K562 (cell line): ENCODE data around the gene HPN. TPM values are rescaled to one million over a fixed set of nuclear protein-coding genes. Genes with fewer than 3 reads are reported as not detected.

Experiments
- ATAC-seq: fragments of 200-7000 bp; cut with Tn5 transposase; 3 replicates; pipeline ENCODE4 v1.9.1; 2020; ENCODE audit warnings: moderate library complexity
- BruUV-seq: library from RNA; stranded (reverse); fragments of 400-500 nt; replicated peaks from 2 replicates; lab custom pipeline; 2021; lab: Mats Ljungman, UMichigan
- CTCF ChIA-PET: fragments of 300-600 bp; formaldehyde crosslinking; extraction: SDS; loops from one replicate; lab custom pipeline; 2021; ENCODE audit warnings: low intra/inter-chr PET ratio; lab: Yijun Ruan, JAX
- POLR2A ChIA-PET: fragments of 300-600, 350-650 bp; sonication (Branson Sonifier 250); formaldehyde crosslinking; extraction: SDS; loops from one replicate; lab custom pipeline; 2021; ENCODE audit warnings: antibody characterized with exemption, inconsistent platforms; lab: Yijun Ruan, JAX
- DNase-seq, 4 experiments: peaks; one replicate each; pipeline versions ENCODE4 v3.0.0 to v3.0.0-alpha.2; 2011 to 2018; ENCODE audit warnings: low spot score in 3 of 4, mixed read lengths in 3 of 4; ENCODE audit errors: extremely low read depth in 1 of 4
- FAIRE-seq: peaks from 2 replicates; lab custom pipeline; 2011; peaks lifted over from hg19 to GRCh38; lab: Jason Lieb, UNC
- H2AFZ ChIP-seq: 2 replicates; pipeline ENCODE4 v1.6.0; 2011; ENCODE audit warnings: low read depth, low read length, control low read depth, inconsistent platforms
- H3K27ac ChIP-seq: fragments of 200-600 bp; 3 replicates; pipeline ENCODE4 v1.8.0; 2011; ENCODE audit warnings: low read depth, mild to moderate bottlenecking, control low read depth, inconsistent platforms, low read length, moderate library complexity, mixed read lengths; ENCODE audit errors: extremely low read depth
- H3K27me3 ChIP-seq, 2 experiments: fragments of 300-600 bp in 1 of 2; 2 replicates in 1 of 2; 3 replicates in 1 of 2; pipeline versions ENCODE4 v1.6.0 to v1.8.0; 2011; ENCODE audit warnings: inconsistent platforms in 2 of 2, low read length in 2 of 2, mild to moderate bottlenecking in 1 of 2, mixed read lengths in 1 of 2, moderate library complexity in 1 of 2; ENCODE audit not compliant: control insufficient read depth in 2 of 2, insufficient read depth in 2 of 2
- H3K36me3 ChIP-seq: fragments of 300-600 bp; 3 replicates; pipeline ENCODE4 v1.8.0; 2011; ENCODE audit warnings: mild to moderate bottlenecking, low read length, inconsistent platforms; ENCODE audit not compliant: control insufficient read depth, insufficient read depth
- H3K4me1 ChIP-seq, 2 experiments: fragments of 200-600 bp in 1 of 2; replicated peaks in 1 of 2; 2 replicates in 1 of 2; 3 replicates in 1 of 2; pipeline versions ENCODE4 v1.5.1 to v1.8.0; 2011; ENCODE audit warnings: inconsistent platforms in 2 of 2, low read length in 2 of 2, mild to moderate bottlenecking in 1 of 2, mixed read lengths in 1 of 2, moderate library complexity in 1 of 2; ENCODE audit not compliant: control insufficient read depth in 2 of 2, insufficient read depth in 2 of 2
- H3K4me2 ChIP-seq: 2 replicates; pipeline ENCODE4 v1.6.1; 2011; ENCODE audit warnings: low read length, control low read depth, inconsistent platforms, mixed read lengths; ENCODE audit not compliant: insufficient read depth
- H3K4me3 ChIP-seq: fragments of 200-600 bp; sonication (generic), shearing (Covaris generic); 2 replicates; pipeline ENCODE4 v1.5.1; 2016; ENCODE audit warnings: control low read depth, inconsistent platforms
- H3K79me2 ChIP-seq: fragments of 200-600 bp; 3 replicates; pipeline ENCODE4 v1.8.0; 2011; ENCODE audit warnings: low read length, inconsistent platforms; ENCODE audit not compliant: control insufficient read depth, insufficient read depth
- H3K9ac ChIP-seq, 2 experiments: 2 replicates each; pipeline versions ENCODE4 v1.6.0 to v1.6.1; 2011; ENCODE audit warnings: low read depth in 2 of 2, low read length in 2 of 2, control low read depth in 1 of 2, inconsistent platforms in 1 of 2, mild to moderate bottlenecking in 1 of 2, mixed read lengths in 1 of 2; ENCODE audit not compliant: insufficient read depth in 1 of 2
- H3K9me1 ChIP-seq: one replicate; pipeline ENCODE4 v1.6.0; 2011; ENCODE audit warnings: inconsistent platforms, mild to moderate bottlenecking, low read length, moderate library complexity; ENCODE audit not compliant: control insufficient read depth, insufficient read depth
- H3K9me3 ChIP-seq: replicated peaks from 2 replicates; pipeline ENCODE4 v1.5.1; 2011; ENCODE audit warnings: low read depth, low read length, inconsistent platforms; ENCODE audit not compliant: control insufficient read depth, insufficient read depth
- H4K20me1 ChIP-seq: replicated peaks from 2 replicates; pipeline ENCODE4 v1.6.1; 2011; ENCODE audit warnings: low read length, inconsistent platforms, mixed read lengths; ENCODE audit not compliant: control insufficient read depth, insufficient read depth
- GTF2E2 ChIP-seq: fragments of 200-800 bp; sonication (Bioruptor generic); IDR thresholded peaks from 2 replicates; pipeline ENCODE4 v1.6.1; 2016; ENCODE audit warnings: missing genetic modification characterization, missing compliant biosample characterization
- NFIC ChIP-seq: fragments of 450-650 bp; IDR thresholded peaks from 2 replicates; pipeline ENCODE4 v1.6.1; 2017; ENCODE audit warnings: mild to moderate bottlenecking, inconsistent platforms
- ZFP36 ChIP-seq: fragments of 150-350 bp; IDR thresholded peaks from 2 replicates; pipeline ENCODE4 v1.6.1; 2018; ENCODE audit warnings: low read length, low read depth; ENCODE audit not compliant: partially characterized antibody
- ZNF347 ChIP-seq: fragments of 450-650 bp; formaldehyde crosslinking; IDR thresholded peaks from 2 replicates; pipeline ENCODE4 v1.4.0; 2020; ENCODE audit warnings: low read depth, mild to moderate bottlenecking, moderate library complexity
- ZNF41 ChIP-seq: fragments of 250-450 bp; sonication (Bioruptor Pico); conservative IDR thresholded peaks from 2 replicates; pipeline ENCODE4 v1.4.0; 2020; ENCODE audit warnings: mild to moderate bottlenecking
- ZSCAN32 ChIP-seq: fragments of 450-650 bp; formaldehyde crosslinking; IDR thresholded peaks from 2 replicates; pipeline ENCODE4 v1.4.0; 2020; ENCODE audit warnings: mild to moderate bottlenecking, moderate library complexity
- WGBS: fragments of 100-300 bp; shearing (Covaris generic); methylation state at CpG from one replicate; pipeline ENCODE4 v1.1.6; 2016; ENCODE audit warnings: low coverage, mixed read lengths; ENCODE audit not compliant: insufficient coverage; ENCODE audit errors: missing lambda C conversion rate; 5-methylcytosine and 5-hydroxymethylcytosine counted together
- in situ Hi-C: fragments of 300-500 bp; cut with MboI; formaldehyde crosslinking; loops from 4 replicates; pipeline ENCODE4 v1.15.0; 2018; ENCODE audit warnings: inconsistent platforms, mixed read lengths
- intact Hi-C: fragments of 100-400 bp; cut with micrococcal nuclease; formaldehyde crosslinking; loops from 2 replicates; pipeline ENCODE4 v1.14.2; 2022
- polyA plus RNA-seq, 8 experiments: library from polyadenylated mRNA; depleted of rRNA in 4 of 8; stranded (reverse) in 5 of 8; unstranded in 3 of 8; fragments of >200 nt; fragmentation: Nextera tagmentation in 2 of 8; fragmentation: Illumina TruSeq in 1 of 8; extraction: Ambion mirVana in 2 of 8; extraction: Trizol in 1 of 8; gene quantifications; 2 replicates each; pipeline versions ENCODE4 v1.2.1 to v1.2.3, GENCODE V29; 2011 to 2014; ENCODE audit warnings: inconsistent platforms in 1 of 8, missing spikeins in 1 of 8
- total RNA-seq, 7 experiments: library from RNA; depleted of rRNA in 6 of 7; stranded (reverse); fragments of >200 nt in 6 of 7; fragmentation: Illumina TruSeq in 2 of 7; extraction: Trizol in 2 of 7; gene quantifications; 2 replicates each; pipeline versions ENCODE4 v1.2.1 to v1.2.3, GENCODE V29; 2011 to 2021; ENCODE audit warnings: low replicate concordance in 1 of 7
- TF ChIP-seq, protein P1 (sequence below): sonication (generic); formaldehyde crosslinking; IDR thresholded peaks from 2 replicates; pipeline ENCODE4 v1.8.1; 2023; ENCODE audit warnings: missing genetic modification reagents, mild to moderate bottlenecking, borderline replicate concordance

The HPN gene
- total and polyA plus RNA-seq, 9 of the 15 experiments (the other 6 are each of a cell fraction or from before 2014, with no cell fraction given), result 0.10 to 0.20 TPM; not detected in 7

DNA sequence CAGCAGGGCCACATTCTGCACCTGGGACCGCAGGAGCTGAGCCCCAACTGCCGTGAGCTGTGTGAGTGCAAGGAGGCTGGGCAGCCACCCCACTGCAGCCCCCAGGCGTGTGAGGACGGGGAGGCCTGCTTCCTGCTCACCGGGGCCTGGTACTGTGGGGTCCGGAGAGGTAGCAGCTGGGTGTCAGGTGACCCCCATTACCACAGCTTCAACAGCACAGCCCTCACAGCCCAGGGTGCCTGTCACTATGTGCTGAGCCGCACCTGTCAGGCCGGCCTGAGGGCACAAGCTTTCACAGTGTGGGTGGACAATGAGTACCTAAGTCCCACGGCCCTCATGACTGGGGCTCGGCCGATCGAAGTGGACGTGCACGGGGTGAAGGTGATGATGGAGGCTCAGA is 38.3 kb downstream of the HPN start:
- no peak for ATAC-seq
- POLR2A ChIA-PET, result interaction anchor here (1.0 kb wide), 1 partner anchor 10 kb away, joined by 4 read pairs; no protein-coding TSS in a partner anchor
- Histone ChIP-seq H3K4me2 (no peak overlapping the region), H3K79me2 (no peaks in the 10 kb centered on the region), H3K27ac (no peak overlapping the region), H3K9ac (peak overlapping the region in 1 of 2 experiments; percentile 20; a peak in 1 of 4 replicates), H2AFZ (no peak overlapping the region), H3K4me3 (no peak overlapping the region), H3K27me3 (peaks cover 37 to 62% of the 10 kb centered on the region in 2 experiments; a peak in 4 of 5 replicates), H3K36me3 (no peaks in the 10 kb centered on the region), H4K20me1 (no peaks in the 10 kb centered on the region), H3K9me1 (no peaks in the 10 kb centered on the region), H3K4me1 (peaks cover 0 to 26% of the 10 kb centered on the region in 2 experiments; a peak in 2 of 5 replicates)
- in situ Hi-C loops (no loop called here), intact Hi-C loops (no loop called here)
- CTCF ChIA-PET, result no interaction called here
- no peak for FAIRE-seq
- BruUV-seq, result no TSS peak
- no peak for DNase-seq
- WGBS, result 7% methylated on average over 14 of the region's 14 CpGs
- TF ChIP-seq ZFP36 (no peak), GTF2E2 (no peak), ZSCAN32 (CRISPR knock-in tag) (no peak), NFIC (no peak), ZNF347 (CRISPR knock-in tag) (no peak), ZNF41 (CRISPR knock-in tag) (no peak)
- TF ChIP-seq, protein P1, sequence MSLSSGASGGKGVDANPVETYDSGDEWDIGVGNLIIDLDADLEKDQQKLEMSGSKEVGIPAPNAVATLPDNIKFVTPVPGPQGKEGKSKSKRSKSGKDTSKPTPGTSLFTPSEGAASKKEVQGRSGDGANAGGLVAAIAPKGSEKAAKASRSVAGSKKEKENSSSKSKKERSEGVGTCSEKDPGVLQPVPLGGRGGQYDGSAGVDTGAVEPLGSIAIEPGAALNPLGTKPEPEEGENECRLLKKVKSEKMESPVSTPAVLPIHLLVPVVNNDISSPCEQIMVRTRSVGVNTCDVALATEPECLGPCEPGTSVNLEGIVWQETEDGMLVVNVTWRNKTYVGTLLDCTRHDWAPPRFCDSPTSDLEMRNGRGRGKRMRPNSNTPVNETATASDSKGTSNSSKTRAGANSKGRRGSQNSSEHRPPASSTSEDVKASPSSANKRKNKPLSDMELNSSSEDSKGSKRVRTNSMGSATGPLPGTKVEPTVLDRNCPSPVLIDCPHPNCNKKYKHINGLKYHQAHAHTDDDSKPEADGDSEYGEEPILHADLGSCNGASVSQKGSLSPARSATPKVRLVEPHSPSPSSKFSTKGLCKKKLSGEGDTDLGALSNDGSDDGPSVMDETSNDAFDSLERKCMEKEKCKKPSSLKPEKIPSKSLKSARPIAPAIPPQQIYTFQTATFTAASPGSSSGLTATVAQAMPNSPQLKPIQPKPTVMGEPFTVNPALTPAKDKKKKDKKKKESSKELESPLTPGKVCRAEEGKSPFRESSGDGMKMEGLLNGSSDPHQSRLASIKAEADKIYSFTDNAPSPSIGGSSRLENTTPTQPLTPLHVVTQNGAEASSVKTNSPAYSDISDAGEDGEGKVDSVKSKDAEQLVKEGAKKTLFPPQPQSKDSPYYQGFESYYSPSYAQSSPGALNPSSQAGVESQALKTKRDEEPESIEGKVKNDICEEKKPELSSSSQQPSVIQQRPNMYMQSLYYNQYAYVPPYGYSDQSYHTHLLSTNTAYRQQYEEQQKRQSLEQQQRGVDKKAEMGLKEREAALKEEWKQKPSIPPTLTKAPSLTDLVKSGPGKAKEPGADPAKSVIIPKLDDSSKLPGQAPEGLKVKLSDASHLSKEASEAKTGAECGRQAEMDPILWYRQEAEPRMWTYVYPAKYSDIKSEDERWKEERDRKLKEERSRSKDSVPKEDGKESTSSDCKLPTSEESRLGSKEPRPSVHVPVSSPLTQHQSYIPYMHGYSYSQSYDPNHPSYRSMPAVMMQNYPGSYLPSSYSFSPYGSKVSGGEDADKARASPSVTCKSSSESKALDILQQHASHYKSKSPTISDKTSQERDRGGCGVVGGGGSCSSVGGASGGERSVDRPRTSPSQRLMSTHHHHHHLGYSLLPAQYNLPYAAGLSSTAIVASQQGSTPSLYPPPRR (CRISPR knock-in tag), result no peak
- TF ChIP-seq, all 486 proteins: peak for 0
- H3K9me3 ChIP-seq, result no peaks in the 10 kb centered on the region
